Vagina (tissue), 2 donors: ENCODE data around the gene ZNF695.

Experiments used
- CTCF ChIP-seq, 3 experiments: fragments of 450-650 bp in 2 of 3; fragments of 200-600 bp in 1 of 3; sonication (generic) in 1 of 3; IDR thresholded peaks; one replicate each; pipeline ENCODE4 v1.5.1; 2017 to 2019; ENCODE audit warnings: antibody characterized with exemption in 3 of 3, mild to moderate bottlenecking in 2 of 3, moderate library complexity in 2 of 3
- POLR2A ChIP-seq, 2 donors: fragments of 450-650 bp; IDR thresholded peaks; one replicate each; pipeline ENCODE4 v1.6.1; 2017; ENCODE audit warnings: antibody characterized with exemption in 2 of 2, mild to moderate bottlenecking in 2 of 2, moderate library complexity in 2 of 2
- POLR2AphosphoS5 ChIP-seq, 2 donors: sonication (generic); formaldehyde crosslinking; IDR thresholded peaks; one replicate each; pipeline ENCODE4 v1.9.0; 2017; ENCODE audit warnings: antibody characterized with exemption in 2 of 2, mild to moderate bottlenecking in 2 of 2, low read depth in 1 of 2; ENCODE audit not compliant: insufficient read depth in 1 of 2

GRCh38 chr1:246969621-246970020 is 38.2 kb downstream of the ZNF695 start:
- TF ChIP-seq CTCF (IDR thresholded peaks at IDR 0.05) (no peak), POLR2A (IDR thresholded peaks at IDR 0.05) (no peak), POLR2AphosphoS5 (IDR thresholded peaks at IDR 0.05; ENCODE audit: insufficient read depth in 1 of 2, low read depth in 1 of 2) (no peak)
